MM.1S (cell line): ENCODE data around the gene FAM149B1.
A peak's percentile ranks its signal among the peaks of the same experiment; 100 is the strongest.

Source experiments
- EZH2 ChIP-seq: fragments of 300-600 bp; sonication (generic); optimal IDR thresholded peaks from 2 replicates; pipeline ENCODE3; 2017; ENCODE audit warnings: low read depth, mild to moderate bottlenecking, antibody characterized with exemption, low read length, mixed read lengths
- EZH2phosphoT487 ChIP-seq: fragments of 300-600 bp; sonication (generic); IDR thresholded peaks from 2 replicates; pipeline ENCODE4 v1.6.1; 2018; ENCODE audit warnings: antibody characterized with exemption, low read length
- TF ChIP-seq, protein P1 (sequence below): fragments of 300-600 bp; sonication (generic); IDR thresholded peaks from 2 replicates; pipeline ENCODE4 v1.5.1; 2016; ENCODE audit warnings: antibody characterized with exemption, low read length, mixed read lengths

DNA sequence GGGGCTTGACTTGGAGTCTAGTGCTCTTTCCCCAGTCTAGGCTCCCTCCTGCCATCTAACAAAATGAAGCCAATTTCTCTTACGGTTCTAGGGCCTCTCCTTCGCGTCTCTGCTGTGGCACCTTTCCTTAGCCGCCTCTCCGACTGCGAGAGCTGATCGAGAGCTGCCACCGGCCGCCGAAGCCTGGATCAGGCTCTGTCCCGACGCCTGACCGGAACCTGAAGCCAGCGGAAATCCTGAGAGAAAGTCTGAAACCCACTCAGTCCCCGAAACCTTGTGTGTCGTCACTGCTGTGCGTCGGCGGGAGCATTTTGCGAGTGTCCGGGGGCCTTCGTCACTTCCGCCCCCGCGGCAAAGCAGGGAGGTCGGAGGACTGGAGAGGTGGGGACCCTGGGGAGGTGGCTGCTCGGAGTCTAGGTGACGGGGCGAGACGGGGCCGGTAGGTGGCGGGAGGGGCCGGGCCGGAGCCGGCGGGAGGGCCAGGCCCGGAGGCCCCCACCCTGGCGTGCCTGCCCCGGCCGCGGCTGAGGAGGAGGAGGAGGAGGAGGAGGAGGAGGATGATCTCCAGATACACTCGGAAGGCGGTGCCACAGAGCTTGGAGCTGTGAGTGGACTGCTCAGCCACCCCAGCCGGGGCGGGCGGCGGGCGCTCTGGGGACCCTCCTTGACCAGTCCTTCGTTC, at the start of gene FAM149B1, which contains the start of gene ECD:
- TF ChIP-seq, protein P1, sequence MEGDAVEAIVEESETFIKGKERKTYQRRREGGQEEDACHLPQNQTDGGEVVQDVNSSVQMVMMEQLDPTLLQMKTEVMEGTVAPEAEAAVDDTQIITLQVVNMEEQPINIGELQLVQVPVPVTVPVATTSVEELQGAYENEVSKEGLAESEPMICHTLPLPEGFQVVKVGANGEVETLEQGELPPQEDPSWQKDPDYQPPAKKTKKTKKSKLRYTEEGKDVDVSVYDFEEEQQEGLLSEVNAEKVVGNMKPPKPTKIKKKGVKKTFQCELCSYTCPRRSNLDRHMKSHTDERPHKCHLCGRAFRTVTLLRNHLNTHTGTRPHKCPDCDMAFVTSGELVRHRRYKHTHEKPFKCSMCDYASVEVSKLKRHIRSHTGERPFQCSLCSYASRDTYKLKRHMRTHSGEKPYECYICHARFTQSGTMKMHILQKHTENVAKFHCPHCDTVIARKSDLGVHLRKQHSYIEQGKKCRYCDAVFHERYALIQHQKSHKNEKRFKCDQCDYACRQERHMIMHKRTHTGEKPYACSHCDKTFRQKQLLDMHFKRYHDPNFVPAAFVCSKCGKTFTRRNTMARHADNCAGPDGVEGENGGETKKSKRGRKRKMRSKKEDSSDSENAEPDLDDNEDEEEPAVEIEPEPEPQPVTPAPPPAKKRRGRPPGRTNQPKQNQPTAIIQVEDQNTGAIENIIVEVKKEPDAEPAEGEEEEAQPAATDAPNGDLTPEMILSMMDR, result 0 out of 2 replicates have a peak, but pooled peaks have one; percentile 3
- no peak for TF ChIP-seq EZH2
- no peak for TF ChIP-seq EZH2phosphoT487
